HUES64 (cell line): Measurements from ENCODE around the gene ADGRD2.

Experiments used
- H3K27ac ChIP-seq: 2 replicates; pipeline ENCODE4 v1.7.0; 2013; ENCODE audit warnings: low read depth, low read length, inconsistent platforms
- H3K27me3 ChIP-seq: 2 replicates; pipeline ENCODE4 v1.6.1; 2013; ENCODE audit warnings: mild to moderate bottlenecking, low read length; ENCODE audit not compliant: insufficient read depth
- H3K36me3 ChIP-seq: 2 replicates; pipeline ENCODE4 v1.6.1; 2013; ENCODE audit warnings: mild to moderate bottlenecking, low read length; ENCODE audit not compliant: insufficient read depth
- H3K4me1 ChIP-seq: 2 replicates; pipeline ENCODE4 v1.6.1; 2013; ENCODE audit warnings: mild to moderate bottlenecking, low read length, moderate library complexity; ENCODE audit not compliant: insufficient read depth
- H3K4me3 ChIP-seq: 2 replicates; pipeline ENCODE4 v1.5.1; 2013; ENCODE audit warnings: mild to moderate bottlenecking, low read length, moderate library complexity
- H3K9ac ChIP-seq: 2 replicates; pipeline ENCODE4 v1.6.1; 2013; ENCODE audit warnings: mild to moderate bottlenecking, low read depth, low read length
- H3K9me3 ChIP-seq: 2 replicates; pipeline ENCODE4 v1.6.1; 2013; ENCODE audit warnings: low read depth, low read length; ENCODE audit not compliant: insufficient read depth
- WGBS: fragments of 150-250, 120-280 bp; methylation state at CpG from one replicate; pipeline ENCODE4 v1.1.7; 2013; ENCODE audit warnings: missing lambda C conversion rate; 5-methylcytosine and 5-hydroxymethylcytosine counted together

The ADGRD2 gene

GRCh38 chr9:124493218-124493617 is 43.0 kb downstream of the ADGRD2 start:
- no peak overlapping the region for H3K4me3 ChIP-seq
- no peak overlapping the region for H3K9ac ChIP-seq
- no peaks in the 10 kb centered on the region for H3K36me3 ChIP-seq
- peaks cover 3% of the 10 kb centered on the region; the same call in 1 of the 2 replicates for H3K27me3 ChIP-seq
- WGBS: 94% methylated on average over 4 of the region's 4 CpGs
- no peak overlapping the region for H3K27ac ChIP-seq
- no peaks in the 10 kb centered on the region for H3K9me3 ChIP-seq
- H3K4me1 ChIP-seq: peaks cover 4% of the 10 kb centered on the region; the same call in 1 of the 2 replicates

GRCh38 chr9:124493794-124494479 is 43.7 kb downstream of the ADGRD2 start:
- Histone ChIP-seq H3K27ac (no peak overlapping the region), H3K9me3 (no peaks in the 10 kb centered on the region), H3K27me3 (peaks cover 3% of the 10 kb centered on the region; the same call in 1 of the 2 replicates), H3K4me1 (peaks cover 4% of the 10 kb centered on the region; the same call in 1 of the 2 replicates), H3K9ac (no peak overlapping the region), H3K4me3 (no peak overlapping the region), H3K36me3 (no peaks in the 10 kb centered on the region)
- WGBS: 91% methylated on average over 18 of the region's 18 CpGs

DNA sequence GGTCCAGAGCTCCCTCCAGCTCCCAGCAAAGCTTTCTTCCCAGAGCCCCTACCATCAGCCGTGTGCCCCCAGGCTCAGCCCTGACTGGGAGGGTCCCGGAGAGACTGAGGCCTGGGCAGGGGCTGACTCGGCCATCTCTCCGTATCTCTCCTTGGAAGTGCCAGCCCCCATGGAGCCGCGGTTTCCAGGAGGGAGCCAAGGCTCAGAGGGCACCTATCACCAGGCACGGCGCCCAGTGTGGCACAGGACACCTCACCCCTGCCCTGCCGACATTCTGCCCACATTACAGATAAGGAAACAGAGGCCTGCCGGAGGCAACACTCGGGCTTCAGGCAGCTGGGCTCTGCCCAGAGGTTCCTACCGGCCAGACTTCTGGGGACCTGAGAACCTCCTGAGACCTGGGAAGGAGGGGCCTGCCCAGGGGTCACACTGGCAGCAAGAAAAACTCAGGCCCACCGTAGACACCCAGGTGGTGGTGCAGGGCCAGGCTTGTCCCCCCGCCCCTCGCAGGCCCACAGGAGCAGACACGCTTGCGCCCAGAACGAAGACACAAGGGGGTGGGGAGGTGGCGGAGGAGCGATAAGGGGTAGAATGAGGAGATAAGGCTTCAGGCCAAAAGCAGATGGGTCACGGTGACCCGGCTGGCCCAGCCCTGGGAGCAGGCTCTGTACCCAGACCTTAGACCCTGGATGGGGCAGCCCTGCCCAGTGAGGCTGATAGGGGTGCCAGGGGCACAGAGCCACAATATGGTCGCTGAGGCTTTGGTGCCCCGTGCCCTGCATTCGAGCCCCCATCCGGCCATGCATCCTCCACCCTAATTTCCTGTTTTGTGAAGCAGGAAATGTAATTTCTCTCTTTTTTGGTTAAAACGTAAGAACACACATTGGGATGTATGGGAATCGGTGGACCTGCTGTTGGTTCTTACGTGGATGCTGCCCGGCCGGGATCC is 45.1 kb downstream of the ADGRD2 start:
- peaks cover 4% of the 10 kb centered on the region; the same call in 1 of the 2 replicates for H3K4me1 ChIP-seq
- no peak overlapping the region for H3K9ac ChIP-seq
- H3K27me3 ChIP-seq: peaks cover 9% of the 10 kb centered on the region
- H3K36me3 ChIP-seq: no peaks in the 10 kb centered on the region
- H3K27ac ChIP-seq: no peak overlapping the region
- no peak overlapping the region for H3K4me3 ChIP-seq
- WGBS: 93% methylated on average over 31 of the region's 31 CpGs
- H3K9me3 ChIP-seq: no peaks in the 10 kb centered on the region

- Histone ChIP-seq H3K27ac (no peak overlapping the region), H3K9ac (no peak overlapping the region), H3K27me3 (peaks cover 13% of the 10 kb centered on the region), H3K36me3 (no peaks in the 10 kb centered on the region), H3K4me1 (peaks cover 4% of the 10 kb centered on the region; the same call in 1 of the 2 replicates), H3K9me3 (no peaks in the 10 kb centered on the region), H3K4me3 (no peak overlapping the region)
- 78% methylated on average over 3 of the region's 3 CpGs for WGBS
Measured at GRCh38 chr9:124496075-124496449, 45.8 kb downstream of the ADGRD2 start.

DNA sequence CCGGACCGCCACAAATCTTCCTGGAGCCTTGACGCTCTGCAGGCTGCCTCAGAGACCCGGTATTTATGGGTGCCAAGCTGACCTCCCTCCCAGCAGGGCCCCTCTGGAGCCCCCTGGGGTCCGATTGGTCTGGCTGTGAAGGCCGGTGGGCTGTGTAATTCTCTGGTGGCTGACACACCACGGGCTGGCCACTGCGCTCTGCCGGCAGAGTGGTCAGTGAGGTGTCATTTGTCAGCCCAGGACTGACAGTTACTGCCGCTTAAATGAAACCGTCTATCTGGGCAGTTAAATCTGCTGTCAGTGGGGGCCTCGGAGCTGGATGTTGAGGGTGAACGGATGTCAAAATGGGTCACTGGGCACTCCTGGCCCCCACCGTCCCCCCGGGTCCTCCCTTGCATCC is 46.2 kb downstream of the ADGRD2 start:
- Histone ChIP-seq H3K36me3 (no peaks in the 10 kb centered on the region), H3K27ac (no peak overlapping the region), H3K27me3 (peaks cover 17% of the 10 kb centered on the region), H3K9ac (no peak overlapping the region), H3K4me3 (no peak overlapping the region), H3K9me3 (no peaks in the 10 kb centered on the region), H3K4me1 (peaks cover 4% of the 10 kb centered on the region; the same call in 1 of the 2 replicates)
- WGBS: 88% methylated on average over 15 of the region's 15 CpGs

- H3K9ac ChIP-seq: no peak overlapping the region
- no peak overlapping the region for H3K4me3 ChIP-seq
- H3K9me3 ChIP-seq: no peaks in the 10 kb centered on the region
- no peak overlapping the region for H3K27ac ChIP-seq
- H3K4me1 ChIP-seq: peaks cover 4% of the 10 kb centered on the region; the same call in 1 of the 2 replicates
- H3K36me3 ChIP-seq: no peaks in the 10 kb centered on the region
- H3K27me3 ChIP-seq: peaks cover 27% of the 10 kb centered on the region
- WGBS: 90% methylated on average over 8 of the region's 8 CpGs
Measured at GRCh38 chr9:124497441-124497840, 47.2 kb downstream of the ADGRD2 start.

GRCh38 chr9:124498040-124498439 is 47.8 kb downstream of the ADGRD2 start:
- H3K9ac ChIP-seq: no peak overlapping the region
- no peaks in the 10 kb centered on the region for H3K36me3 ChIP-seq
- WGBS: 76% methylated on average over 6 of the region's 6 CpGs
- no peaks in the 10 kb centered on the region for H3K9me3 ChIP-seq
- peaks cover 33% of the 10 kb centered on the region for H3K27me3 ChIP-seq
- no peak overlapping the region for H3K27ac ChIP-seq
- peaks cover 4% of the 10 kb centered on the region; the same call in 1 of the 2 replicates for H3K4me1 ChIP-seq
- no peak overlapping the region for H3K4me3 ChIP-seq

DNA sequence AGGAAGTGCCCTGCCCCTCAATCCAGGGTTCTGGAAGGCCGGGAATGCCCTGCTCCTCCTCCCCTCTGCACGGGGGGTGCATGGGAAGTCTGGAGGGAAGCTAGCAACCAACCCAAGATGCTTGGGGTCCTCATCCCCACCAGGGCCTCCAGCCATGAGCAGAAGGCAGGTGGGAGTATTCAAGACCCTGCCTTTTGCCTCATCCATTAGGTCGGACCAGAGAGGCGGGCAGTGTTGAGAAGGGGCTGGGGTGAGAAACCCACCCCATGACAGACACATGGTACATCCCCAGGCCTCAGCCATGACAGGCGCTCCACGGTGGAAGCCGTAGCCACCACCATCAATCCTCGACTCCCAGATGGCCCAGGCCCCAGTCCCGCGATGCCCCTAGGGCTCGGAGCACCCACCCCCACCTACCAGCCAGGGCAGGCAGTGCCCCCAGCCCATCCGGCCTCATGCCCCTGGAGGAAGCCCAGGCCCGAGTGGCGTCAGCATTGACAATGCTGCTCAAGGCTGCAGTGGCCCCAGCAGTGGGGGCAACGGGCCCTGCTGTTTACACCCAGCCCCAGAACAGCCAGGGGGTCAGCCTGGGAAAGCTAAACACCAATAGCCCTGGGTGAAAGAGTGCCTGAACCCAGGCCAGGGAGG is 48.4 kb downstream of the ADGRD2 start:
- peaks cover 4% of the 10 kb centered on the region; the same call in 1 of the 2 replicates for H3K4me1 ChIP-seq
- no peaks in the 10 kb centered on the region for H3K9me3 ChIP-seq
- no peak overlapping the region for H3K9ac ChIP-seq
- no peak overlapping the region for H3K4me3 ChIP-seq
- H3K27ac ChIP-seq: no peak overlapping the region
- H3K36me3 ChIP-seq: no peaks in the 10 kb centered on the region
- 80% methylated on average over 15 of the region's 15 CpGs for WGBS
- H3K27me3 ChIP-seq: peaks cover 39% of the 10 kb centered on the region

DNA sequence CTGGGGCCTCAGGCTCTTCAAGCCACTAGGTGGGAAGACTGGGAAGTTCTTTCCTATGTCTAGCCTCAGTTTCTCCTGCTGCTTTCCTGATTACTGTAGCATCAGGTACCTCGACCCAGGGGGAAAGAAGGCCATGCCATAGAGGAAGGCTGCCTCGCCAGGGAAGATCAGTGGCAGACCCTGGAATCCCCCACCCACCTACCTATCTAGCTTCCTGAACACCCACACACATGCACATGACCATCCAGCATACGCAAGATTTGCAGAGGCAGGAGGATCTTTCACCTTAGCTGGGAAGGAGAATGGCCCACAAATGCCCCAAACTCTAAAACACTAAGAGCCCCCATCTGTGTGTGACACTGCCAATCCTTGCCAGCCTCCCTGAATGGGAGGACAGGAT is 49.0 kb downstream of the ADGRD2 start:
- Histone ChIP-seq H3K9me3 (no peaks in the 10 kb centered on the region), H3K4me3 (no peak overlapping the region), H3K27ac (no peak overlapping the region), H3K9ac (no peak overlapping the region), H3K4me1 (peaks cover 7% of the 10 kb centered on the region), H3K27me3 (peaks cover 43% of the 10 kb centered on the region), H3K36me3 (no peaks in the 10 kb centered on the region)
- 87% methylated on average over 3 of the region's 3 CpGs for WGBS

- peaks cover 50% of the 10 kb centered on the region for H3K27me3 ChIP-seq
- no peaks in the 10 kb centered on the region for H3K9me3 ChIP-seq
- no peak overlapping the region for H3K4me3 ChIP-seq
- H3K9ac ChIP-seq: no peak overlapping the region
- WGBS: 93% methylated on average over 40 of the region's 40 CpGs
- no peaks in the 10 kb centered on the region for H3K36me3 ChIP-seq
- H3K27ac ChIP-seq: no peak overlapping the region
- H3K4me1 ChIP-seq: peaks cover 7% of the 10 kb centered on the region
Measured at GRCh38 chr9:124500028-124500795, 50.0 kb downstream of the ADGRD2 start.
